ENCODE results near the gene LMF1.

DNA sequence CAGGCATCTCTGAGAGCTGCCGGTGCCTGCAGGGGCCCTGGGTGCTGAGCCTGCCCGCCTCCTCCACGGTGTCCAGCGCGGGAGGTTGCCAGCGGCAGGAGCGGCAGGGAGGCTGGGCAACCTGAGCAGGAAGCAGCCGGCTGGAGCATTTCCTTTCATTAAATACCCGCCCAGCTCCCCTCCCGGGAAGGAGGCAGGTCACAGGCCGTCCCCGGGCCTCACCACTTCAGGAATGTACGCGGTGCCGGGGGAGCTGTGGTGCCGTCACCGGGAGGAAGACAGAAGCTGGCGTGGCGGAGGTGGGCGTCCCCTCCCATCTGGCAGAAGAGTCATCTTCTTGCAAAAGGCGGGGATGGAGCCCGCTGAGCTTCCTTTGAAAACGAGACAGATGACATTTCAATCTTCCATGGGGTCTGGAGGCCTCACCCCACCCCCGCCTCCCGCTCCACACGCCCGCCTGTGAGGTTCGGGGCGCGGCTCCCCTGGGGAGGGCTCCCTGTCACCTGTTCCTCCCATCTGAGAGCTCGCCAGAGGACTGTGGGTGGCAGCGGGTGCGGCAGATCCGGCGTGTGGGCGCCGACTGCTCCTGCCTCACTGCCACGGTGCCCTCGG lies 26.8 kb upstream of the LMF1 start:
- TF ChIP-seq, protein P1, sequence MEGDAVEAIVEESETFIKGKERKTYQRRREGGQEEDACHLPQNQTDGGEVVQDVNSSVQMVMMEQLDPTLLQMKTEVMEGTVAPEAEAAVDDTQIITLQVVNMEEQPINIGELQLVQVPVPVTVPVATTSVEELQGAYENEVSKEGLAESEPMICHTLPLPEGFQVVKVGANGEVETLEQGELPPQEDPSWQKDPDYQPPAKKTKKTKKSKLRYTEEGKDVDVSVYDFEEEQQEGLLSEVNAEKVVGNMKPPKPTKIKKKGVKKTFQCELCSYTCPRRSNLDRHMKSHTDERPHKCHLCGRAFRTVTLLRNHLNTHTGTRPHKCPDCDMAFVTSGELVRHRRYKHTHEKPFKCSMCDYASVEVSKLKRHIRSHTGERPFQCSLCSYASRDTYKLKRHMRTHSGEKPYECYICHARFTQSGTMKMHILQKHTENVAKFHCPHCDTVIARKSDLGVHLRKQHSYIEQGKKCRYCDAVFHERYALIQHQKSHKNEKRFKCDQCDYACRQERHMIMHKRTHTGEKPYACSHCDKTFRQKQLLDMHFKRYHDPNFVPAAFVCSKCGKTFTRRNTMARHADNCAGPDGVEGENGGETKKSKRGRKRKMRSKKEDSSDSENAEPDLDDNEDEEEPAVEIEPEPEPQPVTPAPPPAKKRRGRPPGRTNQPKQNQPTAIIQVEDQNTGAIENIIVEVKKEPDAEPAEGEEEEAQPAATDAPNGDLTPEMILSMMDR (IDR thresholded peaks at IDR 0.05), result no peak
- TF ChIP-seq POLR2AphosphoS5 (IDR thresholded peaks at IDR 0.05) (no peak), POLR2A (IDR thresholded peaks at IDR 0.05) (no peak)
